K562 (cell line): ENCODE results near the gene NMRAL1. TPM values are rescaled to one million over a fixed set of nuclear protein-coding genes. Genes with fewer than 3 reads are reported as not detected.

Experiments used
- ATAC-seq: fragments of 200-7000 bp; cut with Tn5 transposase; 3 replicates; pipeline ENCODE4 v1.9.1; 2020; ENCODE audit warnings: moderate library complexity
- BruUV-seq: library from RNA; stranded (reverse); fragments of 400-500 nt; replicated peaks from 2 replicates; lab custom pipeline; 2021; lab: Mats Ljungman, UMichigan
- CTCF ChIA-PET: fragments of 300-600 bp; formaldehyde crosslinking; extraction: SDS; loops from one replicate; lab custom pipeline; 2021; ENCODE audit warnings: low intra/inter-chr PET ratio; lab: Yijun Ruan, JAX
- POLR2A ChIA-PET: fragments of 300-600, 350-650 bp; sonication (Branson Sonifier 250); formaldehyde crosslinking; extraction: SDS; loops from one replicate; lab custom pipeline; 2021; ENCODE audit warnings: antibody characterized with exemption, inconsistent platforms; lab: Yijun Ruan, JAX
- DNase-seq, 4 experiments: peaks; one replicate each; pipeline versions ENCODE4 v3.0.0 to v3.0.0-alpha.2; 2011 to 2018; ENCODE audit warnings: low spot score in 3 of 4, mixed read lengths in 3 of 4; ENCODE audit errors: extremely low read depth in 1 of 4
- FAIRE-seq: peaks from 2 replicates; lab custom pipeline; 2011; peaks lifted over from hg19 to GRCh38; lab: Jason Lieb, UNC
- H2AFZ ChIP-seq: 2 replicates; pipeline ENCODE4 v1.6.0; 2011; ENCODE audit warnings: low read depth, low read length, control low read depth, inconsistent platforms
- H3K27ac ChIP-seq: fragments of 200-600 bp; 3 replicates; pipeline ENCODE4 v1.8.0; 2011; ENCODE audit warnings: low read depth, mild to moderate bottlenecking, control low read depth, inconsistent platforms, low read length, moderate library complexity, mixed read lengths; ENCODE audit errors: extremely low read depth
- H3K27me3 ChIP-seq, 2 experiments: fragments of 300-600 bp in 1 of 2; 2 replicates in 1 of 2; 3 replicates in 1 of 2; pipeline versions ENCODE4 v1.6.0 to v1.8.0; 2011; ENCODE audit warnings: inconsistent platforms in 2 of 2, low read length in 2 of 2, mild to moderate bottlenecking in 1 of 2, mixed read lengths in 1 of 2, moderate library complexity in 1 of 2; ENCODE audit not compliant: control insufficient read depth in 2 of 2, insufficient read depth in 2 of 2
- H3K36me3 ChIP-seq: fragments of 300-600 bp; 3 replicates; pipeline ENCODE4 v1.8.0; 2011; ENCODE audit warnings: mild to moderate bottlenecking, low read length, inconsistent platforms; ENCODE audit not compliant: control insufficient read depth, insufficient read depth
- H3K4me1 ChIP-seq, 2 experiments: fragments of 200-600 bp in 1 of 2; replicated peaks in 1 of 2; 2 replicates in 1 of 2; 3 replicates in 1 of 2; pipeline versions ENCODE4 v1.5.1 to v1.8.0; 2011; ENCODE audit warnings: inconsistent platforms in 2 of 2, low read length in 2 of 2, mild to moderate bottlenecking in 1 of 2, mixed read lengths in 1 of 2, moderate library complexity in 1 of 2; ENCODE audit not compliant: control insufficient read depth in 2 of 2, insufficient read depth in 2 of 2
- H3K4me2 ChIP-seq: 2 replicates; pipeline ENCODE4 v1.6.1; 2011; ENCODE audit warnings: low read length, control low read depth, inconsistent platforms, mixed read lengths; ENCODE audit not compliant: insufficient read depth
- H3K4me3 ChIP-seq: fragments of 200-600 bp; sonication (generic), shearing (Covaris generic); 2 replicates; pipeline ENCODE4 v1.5.1; 2016; ENCODE audit warnings: control low read depth, inconsistent platforms
- H3K79me2 ChIP-seq: fragments of 200-600 bp; 3 replicates; pipeline ENCODE4 v1.8.0; 2011; ENCODE audit warnings: low read length, inconsistent platforms; ENCODE audit not compliant: control insufficient read depth, insufficient read depth
- H3K9ac ChIP-seq, 2 experiments: 2 replicates each; pipeline versions ENCODE4 v1.6.0 to v1.6.1; 2011; ENCODE audit warnings: low read depth in 2 of 2, low read length in 2 of 2, control low read depth in 1 of 2, inconsistent platforms in 1 of 2, mild to moderate bottlenecking in 1 of 2, mixed read lengths in 1 of 2; ENCODE audit not compliant: insufficient read depth in 1 of 2
- H3K9me1 ChIP-seq: one replicate; pipeline ENCODE4 v1.6.0; 2011; ENCODE audit warnings: inconsistent platforms, mild to moderate bottlenecking, low read length, moderate library complexity; ENCODE audit not compliant: control insufficient read depth, insufficient read depth
- H3K9me3 ChIP-seq: replicated peaks from 2 replicates; pipeline ENCODE4 v1.5.1; 2011; ENCODE audit warnings: low read depth, low read length, inconsistent platforms; ENCODE audit not compliant: control insufficient read depth, insufficient read depth
- H4K20me1 ChIP-seq: replicated peaks from 2 replicates; pipeline ENCODE4 v1.6.1; 2011; ENCODE audit warnings: low read length, inconsistent platforms, mixed read lengths; ENCODE audit not compliant: control insufficient read depth, insufficient read depth
- ARID1B ChIP-seq: fragments of 450-650 bp; IDR thresholded peaks from 2 replicates; pipeline ENCODE4 v1.6.1; 2016; ENCODE audit warnings: antibody characterized with exemption, mild to moderate bottlenecking, inconsistent platforms
- FOXJ3 ChIP-seq: sonication (generic); formaldehyde crosslinking; IDR thresholded peaks from 2 replicates; pipeline ENCODE4 v1.4.0; 2020; ENCODE audit warnings: mild to moderate bottlenecking, missing genetic modification reagents
- POLR2G ChIP-seq: fragments of 200-400 bp; formaldehyde crosslinking; IDR thresholded peaks from 2 replicates; pipeline ENCODE4 v1.6.1; 2017; ENCODE audit warnings: low read depth, mild to moderate bottlenecking, antibody characterized with exemption, low read length, moderate library complexity
- RBM22 ChIP-seq: fragments of 200-400 bp; formaldehyde crosslinking; IDR thresholded peaks from 2 replicates; pipeline ENCODE4 v1.6.1; 2018; ENCODE audit warnings: low read length, low read depth; ENCODE audit not compliant: poor library complexity, severe bottlenecking
- TAF9B ChIP-seq: fragments of 450-650 bp; IDR thresholded peaks from 2 replicates; pipeline ENCODE4 v1.6.1; 2018; ENCODE audit warnings: mild to moderate bottlenecking; ENCODE audit not compliant: partially characterized antibody
- VEZF1 ChIP-seq: fragments of 200-800 bp; sonication (Bioruptor generic); IDR thresholded peaks from 2 replicates; pipeline ENCODE4 v1.6.1; 2017; ENCODE audit warnings: missing genetic modification characterization, missing compliant biosample characterization
- ZBTB1 ChIP-seq: sonication (generic); formaldehyde crosslinking; IDR thresholded peaks from 2 replicates; pipeline ENCODE4 v1.8.1; 2023; ENCODE audit warnings: missing genetic modification reagents, low read depth, mild to moderate bottlenecking, borderline replicate concordance
- ZKSCAN8 ChIP-seq: fragments of 200-800 bp; sonication (Bioruptor generic); IDR thresholded peaks from 2 replicates; pipeline ENCODE4 v1.6.1; 2016; ENCODE audit warnings: missing genetic modification characterization, missing compliant biosample characterization
- WGBS: fragments of 100-300 bp; shearing (Covaris generic); methylation state at CpG from one replicate; pipeline ENCODE4 v1.1.6; 2016; ENCODE audit warnings: low coverage, mixed read lengths; ENCODE audit not compliant: insufficient coverage; ENCODE audit errors: missing lambda C conversion rate; 5-methylcytosine and 5-hydroxymethylcytosine counted together
- in situ Hi-C: fragments of 300-500 bp; cut with MboI; formaldehyde crosslinking; loops from 4 replicates; pipeline ENCODE4 v1.15.0; 2018; ENCODE audit warnings: inconsistent platforms, mixed read lengths
- intact Hi-C: fragments of 100-400 bp; cut with micrococcal nuclease; formaldehyde crosslinking; loops from 2 replicates; pipeline ENCODE4 v1.14.2; 2022
- polyA plus RNA-seq, 8 experiments: library from polyadenylated mRNA; depleted of rRNA in 4 of 8; stranded (reverse) in 5 of 8; unstranded in 3 of 8; fragments of >200 nt; fragmentation: Nextera tagmentation in 2 of 8; fragmentation: Illumina TruSeq in 1 of 8; extraction: Ambion mirVana in 2 of 8; extraction: Trizol in 1 of 8; gene quantifications; 2 replicates each; pipeline versions ENCODE4 v1.2.1 to v1.2.3, GENCODE V29; 2011 to 2014; ENCODE audit warnings: inconsistent platforms in 1 of 8, missing spikeins in 1 of 8
- total RNA-seq, 7 experiments: library from RNA; depleted of rRNA in 6 of 7; stranded (reverse); fragments of >200 nt in 6 of 7; fragmentation: Illumina TruSeq in 2 of 7; extraction: Trizol in 2 of 7; gene quantifications; 2 replicates each; pipeline versions ENCODE4 v1.2.1 to v1.2.3, GENCODE V29; 2011 to 2021; ENCODE audit warnings: low replicate concordance in 1 of 7

Gene NMRAL1
- total and polyA plus RNA-seq, 9 of the 15 experiments (the other 6 are each of a cell fraction or from before 2014, with no cell fraction given), result 6.3 to 116 (median 63.2) TPM

GRCh38 chr16:4513086-4513860 is 38.8 kb upstream of the NMRAL1 start:
- POLR2A ChIA-PET, result interaction anchor here (0.6 kb wide), 1 partner anchor 9 kb away, joined by 4 read pairs; no protein-coding TSS in a partner anchor
- no peak for TF ChIP-seq TAF9B
- peak; percentile 48; the same call in 1 of the 2 replicates for TF ChIP-seq POLR2G
- no peak for TF ChIP-seq FOXJ3 (CRISPR knock-in tag)
- TF ChIP-seq, all 486 proteins: peak for 1
- H3K4me3 ChIP-seq, result no peak overlapping the region
- H3K9me3 ChIP-seq, result no peaks in the 10 kb centered on the region
- peaks cover 0 to 14% of the 10 kb centered on the region in 2 experiments; a peak in 2 of 5 replicates for H3K4me1 ChIP-seq
- no peak for ATAC-seq
- no peak overlapping the region for H3K27ac ChIP-seq
- no peak overlapping the region for H3K4me2 ChIP-seq
- H4K20me1 ChIP-seq, result 0 out of 2 replicates have a peak, but pooled peaks cover 3% of the 10 kb centered on the region
- H3K36me3 ChIP-seq, result peaks cover 47% of the 10 kb centered on the region; the same call in 2 of the 3 replicates
- no peaks in the 10 kb centered on the region for H3K27me3 ChIP-seq
- no peak for FAIRE-seq
- in situ Hi-C loops (loop anchor here (10.0 kb wide), 1 partner anchor 442 kb away; the partner anchor contains the start of gene SEC14L5), intact Hi-C loops (no loop called here)
- H3K79me2 ChIP-seq, result no peaks in the 10 kb centered on the region
- 79% methylated on average over 10 of the region's 19 CpGs for WGBS
- peak overlapping the region in 1 of 2 experiments; percentile 57; a peak in 1 of 4 replicates for H3K9ac ChIP-seq
- no peak overlapping the region for H2AFZ ChIP-seq
- DNase-seq, result no peak
- CTCF ChIA-PET, result no interaction called here
- no TSS peak for BruUV-seq
- no peaks in the 10 kb centered on the region for H3K9me1 ChIP-seq

GRCh38 chr16:4512473-4512872 is 38.0 kb upstream of the NMRAL1 start:
- no peaks in the 10 kb centered on the region for H3K9me1 ChIP-seq
- H3K4me1 ChIP-seq, result peaks cover 0 to 14% of the 10 kb centered on the region in 2 experiments; a peak in 2 of 5 replicates
- no peaks in the 10 kb centered on the region for H3K79me2 ChIP-seq
- BruUV-seq, result no TSS peak
- H3K36me3 ChIP-seq, result peaks cover 55% of the 10 kb centered on the region; the same call in 2 of the 3 replicates
- H3K4me2 ChIP-seq, result no peak overlapping the region
- intact Hi-C loops (no loop called here), in situ Hi-C loops (loop anchor here (10.0 kb wide), 1 partner anchor 442 kb away; the partner anchor contains the start of gene SEC14L5)
- H3K27me3 ChIP-seq, result no peaks in the 10 kb centered on the region
- no peaks in the 10 kb centered on the region for H3K9me3 ChIP-seq
- H3K9ac ChIP-seq, result no peak overlapping the region
- H3K4me3 ChIP-seq, result no peak overlapping the region
- no peak for DNase-seq
- CTCF ChIA-PET, result no interaction called here
- 0 out of 2 replicates have a peak, but pooled peaks cover 3% of the 10 kb centered on the region for H4K20me1 ChIP-seq
- POLR2A ChIA-PET, result interaction anchor here (0.6 to 1.1 kb wide), 2 partner anchors 40 to 63 kb away, joined by 3 read pairs; no protein-coding TSS in a partner anchor
- no peak for ATAC-seq
- H3K27ac ChIP-seq, result no peak overlapping the region
- H2AFZ ChIP-seq, result no peak overlapping the region
- TF ChIP-seq ZBTB1 (CRISPR knock-in tag) (no peak), ZKSCAN8 (CRISPR knock-in tag) (no peak), RBM22 (no peak), ARID1B (no peak), POLR2G (0 out of 2 replicates have a peak, but pooled peaks have one; percentile 15), VEZF1 (CRISPR knock-in tag) (no peak)
- 93% methylated on average over 10 of the region's 10 CpGs for WGBS
- no peak for FAIRE-seq
